HG02678 (cell line): ENCODE measurements around the gene INPP5J.
"Not testable (repeated sequence)": the region's sequence is repeated elsewhere in the genome, so short reads cannot be mapped to it uniquely, and the experiment has no call there.

ENCODE experiments used
- ATAC-seq: cut with Tn5 transposase; IDR thresholded peaks from one replicate; pipeline ENCODE4 v1.9.1; 2021; ENCODE audit warnings: mild to moderate bottlenecking, moderate library complexity; ENCODE audit not compliant: unreplicated experiment

INPP5J gene

GRCh38 chr22:31122532-31123291 is at the start of gene INPP5J:
TSS of gene INPP5J (plus strand) at chr22:31122966. CDS start at chr22:31123015, 49 bp downstream.
- no peak for ATAC-seq

GRCh38 chr22:31073125-31073524 is 49.6 kb upstream of the INPP5J start:
- ATAC-seq, result not testable (repeated sequence)

- not testable (repeated sequence) for ATAC-seq
Observed at GRCh38 chr22:31073545-31074145, 49.1 kb upstream of the INPP5J start.

GRCh38 chr22:31075961-31076360 is 46.8 kb upstream of the INPP5J start:
- no peak for ATAC-seq

- no peak for ATAC-seq
Observed at GRCh38 chr22:31077681-31078080, 45.1 kb upstream of the INPP5J start.

- not testable (repeated sequence) for ATAC-seq
Observed at GRCh38 chr22:31078389-31078788, 44.4 kb upstream of the INPP5J start.

- no peak for ATAC-seq
Observed at GRCh38 chr22:31079095-31079642, 43.6 kb upstream of the INPP5J start.

- no peak for ATAC-seq
Observed at GRCh38 chr22:31080164-31080847, 42.5 kb upstream of the INPP5J start.

GRCh38 chr22:31080848-31081649 is 41.7 kb upstream of the INPP5J start, which contains the start of gene SMTN:
TSS of gene SMTN (plus strand) at chr22:31081318. CDS start at chr22:31083259, 1,941 bp downstream.
- ATAC-seq, result peak; percentile 70

- ATAC-seq, result no peak
Observed at GRCh38 chr22:31081963-31082605, 40.7 kb upstream of the INPP5J start.

GRCh38 chr22:31082606-31083376 is 40.0 kb upstream of the INPP5J start:
- no peak for ATAC-seq

GRCh38 chr22:31083377-31083768 is 39.4 kb upstream of the INPP5J start:
- no peak for ATAC-seq

GRCh38 chr22:31083923-31084810 is 38.6 kb upstream of the INPP5J start:
- ATAC-seq, result peak; percentile 7

- peak; percentile 61 for ATAC-seq
Observed at GRCh38 chr22:31084811-31085492, 37.8 kb upstream of the INPP5J start.

- ATAC-seq, result no peak
Observed at GRCh38 chr22:31085493-31085824, 37.3 kb upstream of the INPP5J start.

- ATAC-seq, result no peak
Observed at GRCh38 chr22:31085928-31086327, 36.8 kb upstream of the INPP5J start.

GRCh38 chr22:31086703-31087330 is 35.9 kb upstream of the INPP5J start:
- no peak for ATAC-seq
